ENCODE measurements around the gene NPHP4.
"Not testable (repeated sequence)": the region's sequence is repeated elsewhere in the genome, so short reads cannot be mapped to it uniquely, and the experiment has no call there.

Gene NPHP4

DNA sequence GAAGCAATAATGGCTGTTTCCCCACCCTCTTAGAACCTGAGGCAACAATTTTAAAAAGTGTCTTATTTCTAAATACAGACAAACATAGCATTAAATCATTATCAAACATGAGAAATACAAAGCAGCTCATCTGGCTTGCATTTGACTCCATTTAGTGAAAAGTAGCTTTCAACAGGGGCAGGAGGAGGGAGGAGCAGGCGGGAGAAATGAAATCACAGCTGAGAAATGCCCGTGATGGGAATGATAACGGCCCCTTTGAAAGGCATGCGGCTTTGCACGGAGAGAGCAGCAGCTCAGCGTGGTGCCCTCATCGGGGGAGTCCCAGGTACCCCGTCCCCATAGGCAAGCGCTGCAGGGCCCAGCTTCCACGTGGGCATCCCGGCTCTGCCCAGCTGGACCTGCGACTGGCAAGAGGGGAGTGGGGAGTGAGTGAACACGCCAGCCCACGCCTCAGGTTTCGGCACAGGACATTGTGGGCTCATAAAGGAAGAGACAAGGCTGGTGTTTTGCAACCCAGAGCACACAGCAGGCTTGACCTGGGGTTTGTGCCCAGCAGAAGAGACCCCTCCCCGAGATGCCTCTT lies 134.6 kb downstream of the NPHP4 start:
- DNase-seq (ENCODE audit: low spot score): peak; percentile 20

- DNase-seq (ENCODE audit: low spot score): no peak
Measured at GRCh38 chr1:5857011-5857410, 135.2 kb downstream of the NPHP4 start.

DNA sequence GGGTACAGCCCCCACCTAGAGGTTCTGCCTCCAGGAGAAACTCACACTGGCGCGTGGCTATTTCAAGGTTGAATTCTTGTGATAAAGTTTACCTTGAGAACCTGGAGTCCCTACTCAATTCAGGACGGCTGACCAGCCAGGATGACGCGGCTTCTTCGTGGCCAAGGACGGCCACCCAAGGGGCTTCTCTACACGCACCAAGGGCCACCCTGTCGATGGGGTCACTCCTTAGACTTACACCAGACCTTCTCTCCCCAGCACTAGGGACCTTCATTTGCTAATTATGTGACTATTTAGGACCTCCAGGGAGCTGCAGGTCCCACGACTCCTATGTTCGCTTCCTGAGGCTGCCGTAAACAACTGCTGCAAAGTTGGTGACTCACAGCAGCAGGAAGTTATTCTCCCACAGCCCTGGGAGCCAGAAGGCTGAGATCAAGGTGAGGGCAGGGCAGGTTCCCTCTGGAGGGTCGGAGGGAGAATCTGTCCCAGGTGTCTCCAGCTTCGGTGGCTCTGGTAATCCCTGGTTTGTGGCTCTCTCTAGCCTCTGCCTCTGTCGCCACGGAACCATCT lies 135.9 kb downstream of the NPHP4 start:
- no peak for DNase-seq (ENCODE audit: low spot score)

- no peak for DNase-seq (ENCODE audit: low spot score)
Measured at GRCh38 chr1:5855196-5855897, 136.9 kb downstream of the NPHP4 start.

- no peak for DNase-seq (ENCODE audit: low spot score)
Measured at GRCh38 chr1:5854754-5855153, 137.5 kb downstream of the NPHP4 start.

GRCh38 chr1:5853858-5854257 lies 138.4 kb downstream of the NPHP4 start:
- not testable (repeated sequence) for DNase-seq (ENCODE audit: low spot score)

GRCh38 chr1:5850503-5850902 lies 141.7 kb downstream of the NPHP4 start:
- DNase-seq (ENCODE audit: low spot score): no peak

- no peak for DNase-seq (ENCODE audit: low spot score)
Measured at GRCh38 chr1:5849550-5849949, 142.7 kb downstream of the NPHP4 start.

GRCh38 chr1:5847013-5847659 lies 145.1 kb downstream of the NPHP4 start:
- DNase-seq (ENCODE audit: low spot score): no peak

DNA sequence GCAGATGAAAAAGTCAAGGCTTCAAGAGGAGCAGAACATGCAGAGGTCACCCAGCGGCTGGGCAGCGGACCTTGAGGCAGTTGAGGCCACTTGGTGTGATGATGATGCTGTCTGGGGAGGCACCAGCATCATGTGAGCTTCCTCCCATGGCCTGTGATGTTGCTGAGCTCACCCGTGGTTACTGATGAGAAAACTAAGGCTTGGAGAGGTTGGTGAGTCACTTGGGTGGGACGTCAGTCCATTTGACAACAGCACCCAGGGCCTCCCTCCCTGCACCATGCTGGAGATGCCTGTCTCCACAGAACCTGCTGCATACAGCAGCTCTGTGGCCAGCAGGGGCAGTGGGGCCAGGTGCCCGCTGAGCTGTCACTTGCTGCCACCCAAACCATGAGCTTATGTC lies 146.8 kb downstream of the NPHP4 start:
- DNase-seq (ENCODE audit: low spot score): no peak

- no peak for DNase-seq (ENCODE audit: low spot score)
Measured at GRCh38 chr1:5844442-5844841, 147.8 kb downstream of the NPHP4 start.

GRCh38 chr1:5843521-5844096 lies 148.6 kb downstream of the NPHP4 start:
- no peak for DNase-seq (ENCODE audit: low spot score)

GRCh38 chr1:5842679-5843078 lies 149.5 kb downstream of the NPHP4 start:
- DNase-seq (ENCODE audit: low spot score): no peak

- DNase-seq (ENCODE audit: low spot score): no peak
Measured at GRCh38 chr1:5840551-5841001, 151.6 kb downstream of the NPHP4 start.

- no peak for DNase-seq (ENCODE audit: low spot score)
Measured at GRCh38 chr1:5839881-5840550, 152.2 kb downstream of the NPHP4 start.

DNA sequence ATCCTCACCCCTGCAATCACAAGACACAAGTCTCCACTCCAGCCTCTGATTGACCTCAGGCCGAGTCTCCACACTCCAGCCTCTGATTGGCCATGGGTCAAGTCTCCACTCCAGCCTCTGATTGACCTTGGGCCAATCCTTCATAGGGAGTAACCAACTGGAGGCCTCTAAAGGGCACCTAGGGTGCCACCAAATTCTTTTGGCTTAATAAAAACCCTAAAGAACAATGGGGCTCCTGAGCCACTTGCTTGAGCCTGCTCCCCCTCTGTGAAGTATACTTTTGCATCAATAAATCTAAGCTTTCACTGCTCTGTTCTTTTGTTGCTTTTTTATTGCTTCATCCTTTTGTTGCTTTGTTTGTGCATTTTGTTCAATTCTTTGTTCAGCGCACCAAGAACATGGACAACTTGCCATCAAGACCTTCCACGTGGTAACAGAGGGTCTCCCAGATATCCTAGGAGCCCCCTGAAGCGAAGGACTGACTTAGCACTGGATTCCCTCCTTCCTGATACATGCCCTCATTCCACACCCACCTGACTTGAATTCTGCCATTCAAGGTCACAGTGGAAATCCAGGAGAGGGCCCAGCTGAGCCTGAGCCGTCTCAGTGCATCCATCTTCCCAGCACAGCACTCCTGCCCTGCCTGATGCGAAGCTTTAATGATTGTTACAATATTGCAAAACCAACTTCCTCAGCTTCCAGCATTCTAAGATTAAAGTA lies 152.9 kb downstream of the NPHP4 start:
- DNase-seq (ENCODE audit: low spot score): no peak

- no peak for DNase-seq (ENCODE audit: low spot score)
Measured at GRCh38 chr1:5837976-5838653, 154.1 kb downstream of the NPHP4 start.

GRCh38 chr1:5836776-5837440 lies 155.3 kb downstream of the NPHP4 start:
- no peak for DNase-seq (ENCODE audit: low spot score)

- DNase-seq (ENCODE audit: low spot score): no peak
Measured at GRCh38 chr1:5835179-5835562, 157.1 kb downstream of the NPHP4 start.

Data from SK-N-DZ (cell line).